GM21528 (cell line): ENCODE measurements around the gene SLC51A.
A peak's percentile ranks its signal among the peaks of the same experiment; 100 is the strongest.
"Not testable (repeated sequence)": the region's sequence is repeated elsewhere in the genome, so short reads cannot be mapped to it uniquely, and the experiment has no call there.

Source experiments
- ATAC-seq: cut with Tn5 transposase; IDR thresholded peaks from one replicate; pipeline ENCODE4 v1.9.1; 2021; ENCODE audit warnings: mild to moderate bottlenecking, moderate library complexity; ENCODE audit not compliant: unreplicated experiment, low FRiP score

The SLC51A gene

GRCh38 chr3:196237203-196237602 lies 20.9 kb downstream of the SLC51A start:
- ATAC-seq = no peak

- ATAC-seq = no peak
These were observed 22.6 kb downstream of the SLC51A start for GRCh38 chr3:196238612-196239560.

- ATAC-seq = no peak
These were observed 24.1 kb downstream of the SLC51A start for GRCh38 chr3:196240424-196240823.

- no peak for ATAC-seq
These were observed 25.4 kb downstream of the SLC51A start for GRCh38 chr3:196241704-196242103.

DNA sequence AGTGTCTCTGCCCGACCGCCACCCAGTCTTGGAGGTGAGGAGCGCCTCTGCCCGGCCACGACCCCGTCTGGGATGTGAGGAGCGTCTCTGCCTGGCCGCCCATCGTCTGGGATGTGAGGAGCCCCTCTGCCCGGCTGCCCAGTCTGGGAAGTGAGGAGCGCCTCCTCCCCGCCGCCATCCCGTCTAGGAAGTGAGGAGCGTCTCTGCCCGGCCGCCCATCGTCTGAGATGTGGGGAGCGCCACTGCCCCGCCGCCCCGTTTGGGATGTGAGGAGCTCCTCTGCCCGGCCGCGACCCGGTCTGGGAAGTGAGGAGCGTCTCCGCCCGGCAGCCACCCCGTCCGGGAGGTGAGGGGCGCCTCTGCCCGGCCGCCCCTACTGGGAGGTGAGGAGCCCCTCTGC lies 27.8 kb downstream of the SLC51A start:
- not testable (repeated sequence) for ATAC-seq

GRCh38 chr3:196246612-196247308 lies 30.4 kb downstream of the SLC51A start:
- ATAC-seq = no peak

DNA sequence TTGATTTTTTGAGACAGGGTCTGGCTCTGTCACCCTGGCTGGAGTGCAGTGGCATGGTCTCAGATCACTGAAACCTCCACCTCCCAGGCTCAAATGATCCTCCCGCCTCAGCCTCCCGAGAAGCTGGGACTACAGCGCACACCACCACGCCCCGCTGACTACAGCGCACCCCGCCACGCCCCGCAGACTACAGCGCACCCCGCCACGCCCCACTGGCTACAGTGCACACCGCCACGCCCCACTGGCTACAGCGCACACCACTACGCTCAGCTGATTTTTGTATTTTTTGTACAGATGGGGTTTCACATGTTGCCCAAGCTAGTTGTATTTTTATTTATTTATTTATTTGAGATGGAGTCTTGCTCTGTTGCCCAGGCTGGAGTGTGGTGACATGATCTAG lies 35.6 kb downstream of the SLC51A start:
- no peak for ATAC-seq

GRCh38 chr3:196254376-196255283 lies 38.3 kb downstream of the SLC51A start:
- ATAC-seq = no peak

DNA sequence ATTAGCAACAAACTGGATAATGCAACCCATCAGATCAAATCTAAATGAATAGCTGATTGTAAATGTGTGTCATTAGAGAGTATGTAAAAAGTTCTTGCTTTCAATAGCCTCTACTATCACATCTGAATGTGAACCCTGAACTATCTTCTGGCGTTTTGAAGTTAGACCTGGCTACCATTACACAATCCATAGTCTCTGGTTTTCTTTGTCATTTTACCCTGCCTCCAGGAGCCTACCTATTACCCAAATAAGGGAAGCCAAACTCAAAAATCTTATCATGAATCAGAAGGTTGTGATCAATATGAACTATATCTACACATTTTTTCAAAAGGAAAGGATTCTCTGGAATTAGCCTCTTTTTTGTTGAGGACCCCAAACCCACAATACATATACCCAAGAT lies 39.4 kb downstream of the SLC51A start:
- ATAC-seq = no peak

GRCh38 chr3:196260784-196261183 lies 44.5 kb downstream of the SLC51A start:
- ATAC-seq = no peak

DNA sequence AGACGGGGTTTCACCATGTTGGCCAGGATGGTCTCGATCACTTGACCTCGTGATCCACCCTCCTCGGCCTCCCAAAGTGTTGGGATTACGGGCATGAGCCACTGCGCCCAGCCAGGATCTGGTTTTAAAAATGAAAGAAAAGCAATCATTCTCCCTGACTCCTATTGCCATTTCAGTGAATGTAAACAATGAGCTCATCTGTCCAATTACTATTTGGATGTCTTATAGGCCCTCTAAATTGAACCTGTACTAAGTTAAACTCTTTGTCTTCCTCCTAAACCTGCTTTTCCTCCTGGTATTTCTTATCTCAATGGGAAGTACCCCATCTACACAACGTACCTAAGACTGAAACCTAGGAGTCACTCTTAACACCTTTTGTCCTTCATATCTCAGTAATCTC lies 47.5 kb downstream of the SLC51A start:
- no peak for ATAC-seq

DNA sequence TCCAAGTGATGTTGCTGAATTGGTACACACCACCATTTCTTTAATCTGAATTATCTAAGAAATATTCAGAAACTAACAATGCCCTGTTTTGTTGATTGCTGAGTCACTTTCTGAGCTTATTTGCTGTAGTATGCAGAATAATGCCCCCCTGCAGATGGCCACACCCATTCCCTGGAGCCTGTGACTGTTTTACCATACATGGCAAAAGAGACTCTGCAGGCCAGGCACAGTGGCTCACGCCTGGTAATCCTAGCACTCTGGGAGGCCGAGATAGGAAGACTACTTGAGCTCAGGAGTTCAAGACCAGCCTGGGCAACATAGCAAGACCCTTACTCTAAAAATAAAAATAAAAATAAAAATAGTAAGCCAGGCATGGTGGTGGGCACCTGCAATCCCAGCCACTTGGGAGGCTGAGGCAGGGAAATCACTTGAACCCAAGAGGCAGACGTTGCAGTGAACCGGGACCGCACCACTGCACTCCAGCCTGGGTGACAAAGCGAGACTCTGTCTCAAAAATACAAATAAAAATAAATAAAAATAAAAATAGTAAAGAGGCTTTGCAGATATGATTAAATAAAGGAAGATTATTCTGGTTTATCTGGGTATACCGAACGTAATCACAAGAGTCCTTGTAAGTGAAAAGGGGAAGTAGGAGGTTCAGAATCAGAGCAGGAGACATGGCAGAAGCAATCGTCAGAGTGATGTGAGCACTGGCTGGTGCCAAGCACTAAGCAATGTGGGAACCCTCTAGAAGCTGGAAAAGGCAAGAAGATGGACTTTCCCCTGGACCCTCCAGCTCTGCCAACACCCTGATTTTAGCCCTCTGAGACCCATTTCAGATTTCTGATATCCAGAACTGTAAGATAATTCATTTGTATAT lies 52.2 kb downstream of the SLC51A start:
- no peak for ATAC-seq

- ATAC-seq = no peak
These were observed 54.2 kb downstream of the SLC51A start for GRCh38 chr3:196270499-196270898.

GRCh38 chr3:196272826-196273225 lies 56.5 kb downstream of the SLC51A start:
- ATAC-seq = no peak

DNA sequence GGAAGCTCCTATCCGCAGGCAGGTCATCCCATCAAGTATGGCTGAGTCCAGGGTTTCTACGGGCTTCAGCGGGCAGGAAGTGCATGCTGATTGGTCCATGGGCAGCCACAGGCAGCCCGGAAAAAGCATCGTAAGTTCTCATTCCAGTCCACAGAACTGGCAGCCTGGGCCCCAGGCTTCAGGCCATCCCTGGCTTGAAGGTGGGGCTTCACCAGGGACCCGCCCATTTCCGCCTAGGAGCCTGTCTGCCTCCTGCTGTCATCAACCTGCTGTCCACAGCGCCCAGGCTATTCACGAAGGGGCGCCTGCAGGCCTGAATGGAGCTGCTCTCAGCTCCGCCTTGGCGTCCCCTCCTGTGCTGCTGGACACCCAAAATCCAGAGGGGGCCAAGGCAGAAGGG lies 57.3 kb downstream of the SLC51A start:
- no peak for ATAC-seq

GRCh38 chr3:196274585-196274984 lies 58.3 kb downstream of the SLC51A start:
- peak; percentile 75 for ATAC-seq

- peak; percentile 5 for ATAC-seq
These were observed 58.8 kb downstream of the SLC51A start for GRCh38 chr3:196275126-196275525.

- ATAC-seq = no peak
These were observed 64.5 kb downstream of the SLC51A start for GRCh38 chr3:196280689-196281440.

DNA sequence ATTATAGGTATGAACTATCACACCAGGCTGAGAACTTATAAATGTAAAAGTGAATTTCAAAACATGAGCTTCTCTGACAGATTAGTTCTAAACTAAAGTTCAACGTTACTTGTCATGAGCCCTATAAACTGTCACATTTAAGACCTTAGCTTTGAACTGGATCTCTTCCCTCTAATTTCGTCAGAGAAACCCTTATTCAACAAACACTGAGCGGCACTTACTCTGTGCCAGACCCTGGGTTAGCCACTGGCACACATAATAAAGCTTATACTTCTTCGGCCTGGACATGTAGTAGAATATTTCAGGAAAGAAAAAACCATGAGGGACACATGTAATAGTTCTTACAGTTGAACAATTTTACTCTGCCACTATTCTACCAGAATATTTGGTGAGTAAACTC lies 65.6 kb downstream of the SLC51A start:
- ATAC-seq = no peak
